Measurements from ENCODE around the gene ANO10.

DNA sequence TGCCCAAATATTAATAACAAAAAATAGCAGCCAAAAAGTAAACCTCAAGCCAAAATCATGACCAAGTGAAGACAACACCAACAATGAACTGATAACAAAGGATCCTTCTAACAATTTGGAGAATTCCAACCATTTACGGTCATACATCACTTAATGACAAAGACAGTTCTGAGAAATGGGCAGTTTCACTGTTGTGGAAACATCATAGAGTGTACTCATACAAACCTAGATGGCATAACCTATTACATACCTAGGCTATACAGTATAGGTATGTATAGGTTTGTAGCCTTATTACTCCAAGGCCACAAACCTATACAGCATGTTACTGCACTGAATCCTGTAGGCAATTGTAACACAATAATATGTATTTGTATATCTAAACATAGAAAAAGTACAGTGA is 12.4 kb downstream of the ANO10 start:
- TF ChIP-seq, protein P1, sequence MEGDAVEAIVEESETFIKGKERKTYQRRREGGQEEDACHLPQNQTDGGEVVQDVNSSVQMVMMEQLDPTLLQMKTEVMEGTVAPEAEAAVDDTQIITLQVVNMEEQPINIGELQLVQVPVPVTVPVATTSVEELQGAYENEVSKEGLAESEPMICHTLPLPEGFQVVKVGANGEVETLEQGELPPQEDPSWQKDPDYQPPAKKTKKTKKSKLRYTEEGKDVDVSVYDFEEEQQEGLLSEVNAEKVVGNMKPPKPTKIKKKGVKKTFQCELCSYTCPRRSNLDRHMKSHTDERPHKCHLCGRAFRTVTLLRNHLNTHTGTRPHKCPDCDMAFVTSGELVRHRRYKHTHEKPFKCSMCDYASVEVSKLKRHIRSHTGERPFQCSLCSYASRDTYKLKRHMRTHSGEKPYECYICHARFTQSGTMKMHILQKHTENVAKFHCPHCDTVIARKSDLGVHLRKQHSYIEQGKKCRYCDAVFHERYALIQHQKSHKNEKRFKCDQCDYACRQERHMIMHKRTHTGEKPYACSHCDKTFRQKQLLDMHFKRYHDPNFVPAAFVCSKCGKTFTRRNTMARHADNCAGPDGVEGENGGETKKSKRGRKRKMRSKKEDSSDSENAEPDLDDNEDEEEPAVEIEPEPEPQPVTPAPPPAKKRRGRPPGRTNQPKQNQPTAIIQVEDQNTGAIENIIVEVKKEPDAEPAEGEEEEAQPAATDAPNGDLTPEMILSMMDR (IDR thresholded peaks at IDR 0.05) = no peak
- TF ChIP-seq POLR2A (IDR thresholded peaks at IDR 0.05) = no peak

All from thyroid gland (tissue), 4 donors.